Astrocyte (in vitro differentiated cells and primary cell): ENCODE data around the gene PAX8. TPM values are rescaled to one million over a fixed set of nuclear protein-coding genes. Genes with fewer than 3 reads are reported as not detected.

Source experiments
- DNase-seq: peaks from one replicate; pipeline ENCODE4 v3.0.0-alpha.2; 2010; ENCODE audit warnings: low read depth
- FAIRE-seq: peaks from 2 replicates; lab custom pipeline; 2011; peaks lifted over from hg19 to GRCh38; lab: Jason Lieb, UNC
- H2AFZ ChIP-seq: 2 replicates; pipeline ENCODE4 v1.6.0; 2012; ENCODE audit warnings: low read depth, low read length, inconsistent platforms
- H3K27ac ChIP-seq: 2 replicates; pipeline ENCODE4 v1.5.1; 2011; ENCODE audit warnings: low read depth, low read length, inconsistent platforms
- H3K27me3 ChIP-seq: 2 replicates; pipeline ENCODE4 v1.6.0; 2011; ENCODE audit warnings: low read length, inconsistent platforms; ENCODE audit not compliant: insufficient read depth
- H3K36me3 ChIP-seq: 2 replicates; pipeline ENCODE4 v1.5.1; 2011; ENCODE audit warnings: low read length, inconsistent platforms; ENCODE audit not compliant: insufficient read depth
- H3K4me1 ChIP-seq: 2 replicates; pipeline ENCODE4 v1.5.1; 2011; ENCODE audit warnings: low read length, inconsistent platforms; ENCODE audit not compliant: insufficient read depth
- H3K4me2 ChIP-seq: 2 replicates; pipeline ENCODE4 v1.6.0; 2012; ENCODE audit warnings: low read length, inconsistent platforms
- H3K4me3 ChIP-seq: 2 replicates; pipeline ENCODE4 v1.5.1; 2011; ENCODE audit warnings: low read depth, mild to moderate bottlenecking, low read length, inconsistent platforms; ENCODE audit not compliant: insufficient read depth
- H3K79me2 ChIP-seq: 2 replicates; pipeline ENCODE4 v1.6.0; 2012; ENCODE audit warnings: mild to moderate bottlenecking, low read length, inconsistent platforms; ENCODE audit not compliant: insufficient read depth
- H3K9ac ChIP-seq: 2 replicates; pipeline ENCODE4 v1.6.0; 2012; ENCODE audit warnings: mild to moderate bottlenecking, low read length, inconsistent platforms
- H3K9me3 ChIP-seq: 2 replicates; pipeline ENCODE4 v1.5.1; 2012; ENCODE audit warnings: low read depth, mild to moderate bottlenecking, low read length, inconsistent platforms; ENCODE audit not compliant: insufficient read depth
- H4K20me1 ChIP-seq: 2 replicates; pipeline ENCODE4 v1.6.0; 2012; ENCODE audit warnings: low read length, inconsistent platforms; ENCODE audit not compliant: insufficient read depth
- H3K27ac Mint-ChIP-seq: one replicate; pipeline ENCODE4 v1.8.0; 2021; ENCODE audit warnings: mild to moderate bottlenecking, mixed read lengths; ENCODE audit not compliant: unreplicated experiment
- H3K27me3 Mint-ChIP-seq: one replicate; pipeline ENCODE4 v1.8.0; 2021; ENCODE audit warnings: low read depth, mixed read lengths; ENCODE audit not compliant: unreplicated experiment
- H3K36me3 Mint-ChIP-seq: one replicate; pipeline ENCODE4 v1.8.0; 2021; ENCODE audit warnings: low read depth, mixed read lengths; ENCODE audit not compliant: unreplicated experiment
- H3K4me1 Mint-ChIP-seq: one replicate; pipeline ENCODE4 v1.8.0; 2021; ENCODE audit warnings: low read depth, mixed read lengths; ENCODE audit not compliant: unreplicated experiment
- H3K4me3 Mint-ChIP-seq: one replicate; pipeline ENCODE4 v1.8.0; 2021; ENCODE audit warnings: mild to moderate bottlenecking, moderate library complexity, mixed read lengths; ENCODE audit not compliant: unreplicated experiment
- H3K9me3 Mint-ChIP-seq: one replicate; pipeline ENCODE4 v1.8.0; 2021; ENCODE audit warnings: mild to moderate bottlenecking, mixed read lengths; ENCODE audit not compliant: unreplicated experiment
- EZH2 ChIP-seq: IDR thresholded peaks from 2 replicates; pipeline ENCODE4 v1.6.1; 2012; ENCODE audit warnings: mild to moderate bottlenecking, low read length, inconsistent platforms; ENCODE audit not compliant: insufficient read depth
- total RNA-seq: library from RNA; stranded (reverse); gene quantifications from 2 replicates; pipeline ENCODE4 v1.2.1, GENCODE V29; 2021
- TF ChIP-seq, protein P1 (sequence below): IDR thresholded peaks from 2 replicates; pipeline ENCODE4 v1.5.1; 2011; ENCODE audit warnings: low read depth, mild to moderate bottlenecking, inconsistent platforms, low read length, moderate library complexity; ENCODE audit not compliant: insufficient read depth

PAX8 gene
- total RNA-seq, 1 donor from 2014 or later, result 0.48 TPM

DNA sequence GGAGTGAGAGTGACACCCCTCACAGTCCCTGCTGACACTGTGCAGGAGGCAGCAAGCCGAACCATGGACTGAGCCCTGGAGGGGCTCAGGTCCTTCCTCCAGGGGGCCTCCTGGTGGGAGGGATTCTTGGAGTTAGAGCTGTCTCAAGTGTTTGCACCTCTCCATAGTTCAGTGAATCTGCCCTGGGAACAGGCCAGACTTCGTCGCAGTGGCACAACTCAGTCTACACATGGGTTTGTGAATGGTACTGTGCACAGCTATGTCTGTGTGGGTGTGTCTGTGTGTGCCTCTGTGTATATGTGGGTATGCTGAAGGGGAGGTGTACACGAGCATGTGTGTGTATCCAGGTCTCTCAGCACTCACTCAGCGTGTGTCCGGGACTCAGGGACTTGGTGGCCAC is 36.4 kb downstream of the PAX8 start:
- Histone ChIP-seq H3K4me1 (peaks cover 25% of the 10 kb centered on the region), H3K27ac (no peak overlapping the region), H3K4me2 (no peak overlapping the region), H3K4me3 (no peak overlapping the region), H3K79me2 (no peaks in the 10 kb centered on the region), H3K9ac (no peak overlapping the region), H2AFZ (no peak overlapping the region), H3K36me3 (no peaks in the 10 kb centered on the region), H3K27me3 (no peaks in the 10 kb centered on the region), H3K9me3 (no peaks in the 10 kb centered on the region), H4K20me1 (no peaks in the 10 kb centered on the region)
- H3K4me3 Mint-ChIP-seq, result no peak overlapping the region
- H3K27ac Mint-ChIP-seq, result no peak overlapping the region
- H3K36me3 Mint-ChIP-seq, result no peaks in the 10 kb centered on the region
- no peaks in the 10 kb centered on the region for H3K9me3 Mint-ChIP-seq
- no peak for DNase-seq
- no peak for FAIRE-seq
- H3K4me1 Mint-ChIP-seq, result peaks cover 21% of the 10 kb centered on the region
- no peak for TF ChIP-seq EZH2
- TF ChIP-seq, protein P1, sequence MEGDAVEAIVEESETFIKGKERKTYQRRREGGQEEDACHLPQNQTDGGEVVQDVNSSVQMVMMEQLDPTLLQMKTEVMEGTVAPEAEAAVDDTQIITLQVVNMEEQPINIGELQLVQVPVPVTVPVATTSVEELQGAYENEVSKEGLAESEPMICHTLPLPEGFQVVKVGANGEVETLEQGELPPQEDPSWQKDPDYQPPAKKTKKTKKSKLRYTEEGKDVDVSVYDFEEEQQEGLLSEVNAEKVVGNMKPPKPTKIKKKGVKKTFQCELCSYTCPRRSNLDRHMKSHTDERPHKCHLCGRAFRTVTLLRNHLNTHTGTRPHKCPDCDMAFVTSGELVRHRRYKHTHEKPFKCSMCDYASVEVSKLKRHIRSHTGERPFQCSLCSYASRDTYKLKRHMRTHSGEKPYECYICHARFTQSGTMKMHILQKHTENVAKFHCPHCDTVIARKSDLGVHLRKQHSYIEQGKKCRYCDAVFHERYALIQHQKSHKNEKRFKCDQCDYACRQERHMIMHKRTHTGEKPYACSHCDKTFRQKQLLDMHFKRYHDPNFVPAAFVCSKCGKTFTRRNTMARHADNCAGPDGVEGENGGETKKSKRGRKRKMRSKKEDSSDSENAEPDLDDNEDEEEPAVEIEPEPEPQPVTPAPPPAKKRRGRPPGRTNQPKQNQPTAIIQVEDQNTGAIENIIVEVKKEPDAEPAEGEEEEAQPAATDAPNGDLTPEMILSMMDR, result no peak
- H3K27me3 Mint-ChIP-seq, result peaks cover 12% of the 10 kb centered on the region

DNA sequence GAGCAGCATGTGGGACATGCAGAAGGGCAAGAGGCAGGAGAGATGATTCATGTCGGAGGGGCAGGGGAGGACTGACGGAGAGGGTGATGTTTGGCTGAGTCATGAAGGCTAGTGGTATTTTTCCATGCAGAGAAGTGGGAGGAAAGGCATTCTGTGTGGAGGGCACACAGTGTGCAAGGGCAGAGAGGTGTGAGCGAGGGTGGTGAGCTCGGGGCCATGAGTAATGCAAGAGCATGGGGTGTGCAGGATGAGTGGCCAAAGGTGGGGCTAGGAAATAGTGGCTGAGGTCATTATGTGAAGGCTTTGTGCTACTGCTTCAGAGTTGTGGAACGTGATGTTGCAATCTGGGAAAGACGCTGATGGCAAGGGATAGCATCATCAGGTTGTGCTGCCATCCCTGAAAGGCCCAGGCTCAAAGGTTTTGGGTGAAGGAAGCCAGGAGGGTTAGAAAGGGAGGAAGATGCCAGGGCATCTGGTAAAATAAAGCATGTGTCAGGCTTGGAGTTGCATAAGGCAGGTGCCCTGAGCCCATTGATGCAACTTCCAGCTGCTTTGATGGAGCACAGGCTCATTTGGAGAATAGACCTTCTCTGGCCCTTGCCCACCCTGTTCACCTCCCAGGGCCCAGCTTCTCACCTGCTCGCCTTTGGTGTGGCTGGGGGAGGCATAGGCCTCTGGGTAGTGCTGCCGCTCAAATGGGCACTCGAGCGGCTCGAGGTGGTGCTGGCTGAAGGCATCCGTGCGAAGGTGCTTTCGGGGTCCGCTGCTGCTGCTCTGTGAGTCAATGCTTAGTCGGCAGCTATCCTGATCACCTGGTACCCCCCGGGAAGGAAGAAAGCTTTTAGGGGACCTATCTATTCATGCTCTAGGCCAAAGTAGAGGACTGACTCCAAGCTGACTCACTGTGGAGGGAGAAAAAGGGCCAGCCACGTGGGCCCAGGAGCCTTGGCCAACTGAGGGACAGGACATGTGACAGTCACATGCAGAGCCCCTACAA is 37.5 kb downstream of the PAX8 start:
- H3K4me3 Mint-ChIP-seq, result peak overlapping the region; percentile 43
- H3K27ac ChIP-seq, result peak overlapping the region; percentile 94

More for the DNA sequence above, 37.5 kb downstream of the PAX8 start:
- no peaks in the 10 kb centered on the region for H3K36me3 ChIP-seq
- TF ChIP-seq EZH2, result no peak
- TF ChIP-seq, protein P1, result no peak
- H3K9me3 Mint-ChIP-seq, result no peaks in the 10 kb centered on the region
- H3K27ac Mint-ChIP-seq, result peak overlapping the region; percentile 95
- peaks cover 25% of the 10 kb centered on the region for H3K4me1 ChIP-seq
- H3K36me3 Mint-ChIP-seq, result no peaks in the 10 kb centered on the region
- no peak overlapping the region for H3K4me3 ChIP-seq
- H2AFZ ChIP-seq, result no peak overlapping the region
- H3K27me3 ChIP-seq, result no peaks in the 10 kb centered on the region
- H3K27me3 Mint-ChIP-seq, result peaks cover 7% of the 10 kb centered on the region
- H3K9me3 ChIP-seq, result no peaks in the 10 kb centered on the region
- H3K4me1 Mint-ChIP-seq, result peaks cover 21% of the 10 kb centered on the region
- H3K4me2 ChIP-seq, result peak overlapping the region; percentile 79
- peak overlapping the region; percentile 79 for H3K9ac ChIP-seq
- no peaks in the 10 kb centered on the region for H4K20me1 ChIP-seq
- peak; percentile 99 for DNase-seq
- FAIRE-seq, result peak; percentile 98
- no peaks in the 10 kb centered on the region for H3K79me2 ChIP-seq
